NCI-H1436 treated with DMSO at 0.1 percent for 48 hours (cell line): ENCODE results near the gene PCDHGB2.
"Not testable (repeated sequence)": the region's sequence is repeated elsewhere in the genome, so short reads cannot be mapped to it uniquely, and the experiment has no call there.

ENCODE experiments used
- DNase-seq: peaks from one replicate; lab custom pipeline; 2025; lab: John Stamatoyannopoulos, UW

PCDHGB2 gene

DNA sequence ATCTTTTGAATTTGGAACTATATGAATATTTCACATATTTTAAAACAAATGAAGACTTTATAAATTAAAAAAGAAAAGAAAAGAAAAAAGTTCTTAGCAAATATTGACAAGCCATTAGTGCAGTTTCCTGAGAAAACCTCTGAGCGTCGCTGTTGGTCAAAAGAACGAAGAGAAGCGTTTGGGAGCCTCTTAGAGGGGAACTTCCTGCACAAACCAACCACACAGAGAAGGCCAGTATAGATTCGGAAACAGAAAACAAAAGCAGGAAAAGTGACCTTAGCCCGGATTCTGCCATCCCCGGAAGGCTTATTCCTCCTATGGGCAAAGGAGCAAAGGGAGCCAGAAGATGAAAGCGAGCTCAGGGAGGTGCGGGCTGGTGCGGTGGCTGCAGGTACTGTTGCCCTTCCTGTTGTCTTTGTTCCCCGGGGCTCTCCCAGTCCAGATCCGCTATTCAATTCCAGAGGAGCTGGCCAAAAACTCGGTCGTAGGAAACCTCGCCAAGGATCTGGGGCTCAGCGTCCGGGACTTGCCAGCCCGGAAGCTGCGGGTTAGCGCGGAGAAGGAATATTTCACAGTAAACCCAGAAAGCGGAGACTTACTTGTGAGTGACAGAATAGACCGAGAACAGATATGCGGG, at the start of gene PCDHGB2:
TSS of gene PCDHGB2 (plus strand) at position 205 of the 637 bp plus-strand sequence. CDS start at position 347, 142 bp downstream.
- DNase-seq: no peak

DNA sequence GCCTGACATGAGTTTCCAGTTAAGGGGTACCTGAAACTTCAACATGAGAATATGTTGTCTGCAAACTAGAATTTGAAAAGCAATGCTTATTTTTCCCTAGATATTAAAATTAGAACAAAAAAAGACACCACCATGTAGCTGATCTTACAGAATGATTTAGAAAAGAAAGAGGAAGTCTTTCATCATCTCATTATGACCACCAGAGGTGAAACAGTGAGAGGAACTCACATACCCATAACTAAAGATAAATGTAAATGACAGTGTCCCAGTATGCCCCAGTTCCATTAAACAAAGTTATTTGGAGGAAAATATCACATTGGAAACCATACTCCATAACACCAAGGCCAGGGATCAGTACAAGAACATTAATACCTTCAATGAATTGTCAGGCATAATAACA, 46.1 kb upstream of the PCDHGB2 start:
- DNase-seq: no peak

DNA sequence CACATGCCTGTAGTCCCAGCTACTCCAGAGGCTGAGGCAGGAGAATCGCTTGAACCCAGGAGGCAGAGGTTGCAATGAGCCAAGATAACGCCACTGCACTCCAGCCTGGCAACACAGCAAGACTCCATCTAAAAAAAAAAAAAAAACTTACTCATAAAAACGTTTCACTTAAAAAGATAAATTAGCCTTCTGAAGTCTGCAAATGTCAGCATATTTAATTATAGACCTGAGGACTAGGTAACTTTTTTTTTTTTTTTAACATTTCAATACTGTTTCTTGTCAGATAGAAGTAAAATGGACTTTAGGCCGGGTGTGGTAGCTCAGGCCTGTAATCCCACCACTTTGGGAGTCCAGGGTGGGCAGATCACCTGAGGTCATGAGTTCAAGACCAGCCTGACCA, 42.8 kb upstream of the PCDHGB2 start:
- DNase-seq: not testable (repeated sequence)

DNA sequence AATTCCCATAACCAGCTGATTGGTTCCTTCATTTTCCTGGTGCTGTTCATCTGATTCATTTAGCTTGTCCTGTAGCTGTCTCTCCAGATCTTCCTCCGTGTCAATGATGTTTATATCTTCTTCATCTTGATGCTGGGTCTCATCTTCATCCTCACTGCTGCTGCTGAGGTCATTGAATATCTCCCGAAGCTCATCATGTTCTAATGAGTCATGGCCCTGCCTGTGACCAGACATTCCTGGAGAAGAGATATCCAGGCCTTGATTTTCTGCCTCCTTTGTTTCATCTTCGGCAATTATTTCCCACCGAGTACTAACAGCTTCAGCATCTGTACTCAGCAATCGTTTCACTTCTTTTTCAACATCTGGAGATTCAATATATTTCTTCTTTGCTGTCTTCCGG, 40.6 kb upstream of the PCDHGB2 start:
- DNase-seq: no peak

DNA sequence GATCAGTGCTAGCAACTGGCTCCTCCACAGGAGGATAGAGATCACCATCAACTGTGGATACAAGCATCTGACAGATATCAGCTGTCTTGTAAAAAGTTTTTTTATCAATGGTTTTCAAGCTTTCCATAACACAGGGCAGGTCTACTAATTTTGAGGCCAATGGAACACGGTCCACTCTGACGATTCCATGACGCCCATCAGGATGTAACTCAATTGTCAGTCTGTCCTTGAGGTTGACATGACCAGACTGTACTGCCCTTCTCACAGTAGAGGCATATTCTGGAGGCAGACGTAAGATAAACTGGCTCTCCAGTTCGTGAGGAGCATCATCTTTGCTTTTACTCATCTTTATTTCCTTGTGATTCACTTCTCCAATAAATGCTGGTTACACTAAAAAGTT, 40.1 kb upstream of the PCDHGB2 start:
- no peak for DNase-seq

DNA sequence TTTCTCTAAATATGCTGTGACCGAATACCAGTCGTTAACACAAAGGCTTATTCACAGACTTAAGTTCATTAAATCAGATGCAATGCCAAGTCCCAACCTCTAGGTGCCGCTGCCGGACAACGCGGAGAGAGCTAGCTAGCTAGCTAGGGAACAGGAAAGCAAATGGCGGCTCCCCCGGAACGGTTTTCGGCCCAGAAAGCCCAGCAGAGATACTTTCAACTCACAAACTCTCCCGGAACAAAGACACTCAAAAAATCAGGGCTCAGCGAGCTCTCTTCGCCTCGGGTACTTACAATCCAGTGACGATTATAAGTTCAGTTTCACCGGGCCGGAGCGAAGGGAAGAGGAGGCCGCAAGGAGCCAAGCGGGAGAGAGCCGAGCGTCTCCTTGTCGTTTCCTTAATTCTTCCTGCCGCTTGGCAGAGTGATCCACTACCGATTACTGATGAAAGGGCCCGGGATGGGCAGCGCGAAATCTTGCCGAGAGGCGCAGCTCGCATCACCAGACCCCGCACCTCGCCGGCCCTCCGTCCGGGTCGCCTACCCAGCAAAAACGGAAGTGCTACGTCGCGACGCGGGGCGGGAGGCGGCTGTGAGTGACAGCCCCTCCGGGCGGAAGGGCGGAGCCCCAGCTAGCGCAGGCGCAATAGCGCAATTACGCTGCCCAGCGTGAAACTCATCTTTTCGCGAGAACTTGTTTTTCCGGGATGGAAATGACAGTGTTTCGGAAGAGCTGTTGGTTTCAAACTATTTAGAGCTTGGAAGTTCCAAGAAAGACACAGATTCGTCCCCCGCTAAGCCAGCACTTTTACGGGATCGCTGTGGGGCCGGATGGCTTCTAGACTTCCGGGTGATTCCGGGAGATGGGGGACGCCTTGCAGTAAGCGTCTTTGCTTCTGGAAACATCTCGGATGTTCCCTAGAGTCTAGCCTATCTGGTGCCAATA, 39.3 kb upstream of the PCDHGB2 start, which contains the start of gene TAF7:
TSS of gene TAF7 (minus strand) at position 560 of the 945 bp plus-strand sequence. CDS start 740 bp downstream, outside the sequence.
- DNase-seq: peak; percentile 57

DNA sequence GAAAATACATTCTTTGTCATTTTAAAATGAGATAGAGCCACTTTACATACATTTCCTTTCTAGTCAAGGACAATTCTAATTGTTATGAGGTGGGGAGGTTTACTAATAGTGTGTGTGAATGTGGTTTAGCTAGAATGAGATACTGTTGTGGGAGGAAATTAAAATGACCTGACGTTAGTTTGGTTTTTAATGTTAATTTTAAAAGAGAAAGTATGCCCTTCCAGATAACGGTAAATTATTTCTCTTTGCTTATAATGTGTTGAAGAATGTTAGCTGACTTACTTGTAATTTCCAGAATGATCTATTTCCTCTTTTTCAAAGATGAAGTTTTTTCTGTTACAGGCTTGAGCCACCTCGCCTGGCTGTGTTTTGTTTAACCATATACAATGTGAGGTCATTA, 37.5 kb upstream of the PCDHGB2 start:
- no peak for DNase-seq

DNA sequence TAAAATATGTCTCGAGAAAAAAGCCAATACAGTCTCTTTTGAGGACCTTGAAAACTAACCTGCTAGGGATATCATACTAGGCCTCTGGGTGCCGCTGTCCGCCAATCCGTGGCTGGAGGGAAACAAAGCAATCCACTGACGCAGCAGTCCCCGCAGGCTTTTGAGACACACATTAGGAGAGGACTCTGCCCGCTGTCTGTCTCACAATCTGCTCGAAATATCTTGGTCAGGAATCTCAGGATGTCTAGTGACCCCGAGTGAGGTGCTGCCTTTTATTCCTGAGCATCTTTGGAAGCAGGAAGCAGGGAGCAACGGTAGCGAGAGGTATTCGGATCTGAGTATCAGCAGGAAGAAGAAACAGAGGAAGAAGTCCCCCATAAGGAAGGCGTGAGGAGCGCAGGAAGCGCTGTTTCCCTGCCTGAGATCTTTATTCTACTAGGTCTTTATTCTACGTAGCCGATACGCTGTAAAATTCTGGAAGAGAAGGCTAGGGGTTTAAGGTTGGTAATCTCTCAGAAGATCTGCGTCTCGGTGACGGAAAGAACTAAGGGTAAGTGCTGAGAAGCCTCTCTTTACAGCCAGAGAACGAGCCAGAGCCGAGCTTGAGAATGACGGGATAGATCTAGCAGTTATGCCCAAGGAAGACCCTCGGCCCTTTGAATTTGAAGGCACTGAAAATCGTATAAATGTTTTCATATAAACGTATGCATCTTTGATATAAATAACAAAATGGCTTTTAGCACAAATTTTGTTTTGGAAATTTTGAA, 33.5 kb upstream of the PCDHGB2 start:
- no peak for DNase-seq

DNA sequence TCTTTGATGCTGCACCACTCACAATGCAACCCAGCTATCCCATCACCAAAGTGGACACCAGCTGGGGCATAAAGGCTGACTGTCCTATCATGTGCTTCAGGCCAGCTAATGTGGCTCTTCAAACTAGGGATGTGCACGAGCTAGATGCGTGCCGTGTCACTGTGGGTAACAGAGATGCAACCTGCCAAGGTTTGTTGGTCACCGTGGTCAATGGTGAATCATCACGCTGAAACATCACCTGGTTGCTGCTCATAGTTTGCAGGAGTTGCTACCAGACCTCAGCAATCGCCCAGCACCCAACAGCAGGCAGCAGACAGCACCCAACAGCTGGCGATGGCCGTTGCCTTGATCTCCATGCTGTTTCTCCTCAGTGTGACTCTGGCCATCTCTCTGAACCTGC, 31.6 kb upstream of the PCDHGB2 start:
- no peak for DNase-seq

DNA sequence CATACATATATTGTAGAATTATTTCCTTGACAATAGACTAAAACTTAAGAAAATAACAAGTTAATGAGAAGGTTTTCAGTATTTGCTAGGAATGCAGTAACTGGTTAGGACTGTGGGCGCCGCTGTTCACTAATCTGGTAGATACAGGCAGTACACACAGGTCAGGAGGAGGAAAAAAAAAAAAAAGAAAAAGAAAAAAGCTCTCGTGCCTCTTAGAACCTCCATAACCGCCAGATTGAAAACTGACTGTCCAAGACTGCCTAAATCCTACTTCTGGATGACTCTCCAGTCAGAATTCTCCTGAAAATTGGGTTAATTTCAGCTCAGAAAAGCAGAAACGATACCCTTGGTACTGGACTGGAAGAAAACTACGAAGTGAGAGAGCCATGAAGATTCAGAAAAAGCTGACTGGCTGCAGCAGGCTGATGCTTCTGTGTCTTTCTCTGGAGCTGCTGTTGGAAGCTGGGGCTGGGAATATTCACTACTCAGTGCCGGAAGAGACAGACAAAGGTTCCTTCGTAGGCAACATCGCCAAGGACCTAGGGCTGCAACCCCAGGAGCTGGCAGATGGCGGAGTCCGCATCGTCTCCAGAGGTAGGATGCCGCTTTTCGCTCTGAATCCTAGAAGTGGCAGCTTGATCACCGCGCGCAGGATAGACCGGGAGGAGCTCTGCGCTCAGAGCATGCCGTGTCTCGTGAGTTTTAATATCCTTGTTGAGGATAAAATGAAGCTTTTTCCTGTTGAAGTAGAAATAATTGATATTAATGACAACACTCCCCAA, 29.3 kb upstream of the PCDHGB2 start, which contains the start of gene PCDHGA1:
TSS of gene PCDHGA1 (plus strand) at position 216 of the 782 bp plus-strand sequence.
- no peak for DNase-seq

DNA sequence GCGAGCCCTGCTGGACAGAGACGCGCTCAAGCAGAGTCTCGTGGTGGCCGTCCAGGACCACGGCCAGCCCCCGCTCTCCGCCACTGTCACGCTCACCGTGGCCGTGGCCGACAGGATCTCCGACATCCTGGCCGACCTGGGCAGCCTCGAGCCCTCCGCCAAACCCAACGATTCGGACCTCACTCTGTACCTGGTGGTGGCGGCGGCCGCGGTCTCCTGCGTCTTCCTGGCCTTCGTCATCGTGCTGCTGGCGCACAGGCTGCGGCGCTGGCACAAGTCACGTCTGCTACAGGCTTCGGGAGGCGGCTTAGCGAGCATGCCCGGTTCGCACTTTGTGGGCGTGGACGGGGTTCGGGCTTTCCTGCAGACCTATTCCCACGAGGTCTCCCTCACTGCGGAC, 27.2 kb upstream of the PCDHGB2 start:
- DNase-seq: not testable (repeated sequence)

DNA sequence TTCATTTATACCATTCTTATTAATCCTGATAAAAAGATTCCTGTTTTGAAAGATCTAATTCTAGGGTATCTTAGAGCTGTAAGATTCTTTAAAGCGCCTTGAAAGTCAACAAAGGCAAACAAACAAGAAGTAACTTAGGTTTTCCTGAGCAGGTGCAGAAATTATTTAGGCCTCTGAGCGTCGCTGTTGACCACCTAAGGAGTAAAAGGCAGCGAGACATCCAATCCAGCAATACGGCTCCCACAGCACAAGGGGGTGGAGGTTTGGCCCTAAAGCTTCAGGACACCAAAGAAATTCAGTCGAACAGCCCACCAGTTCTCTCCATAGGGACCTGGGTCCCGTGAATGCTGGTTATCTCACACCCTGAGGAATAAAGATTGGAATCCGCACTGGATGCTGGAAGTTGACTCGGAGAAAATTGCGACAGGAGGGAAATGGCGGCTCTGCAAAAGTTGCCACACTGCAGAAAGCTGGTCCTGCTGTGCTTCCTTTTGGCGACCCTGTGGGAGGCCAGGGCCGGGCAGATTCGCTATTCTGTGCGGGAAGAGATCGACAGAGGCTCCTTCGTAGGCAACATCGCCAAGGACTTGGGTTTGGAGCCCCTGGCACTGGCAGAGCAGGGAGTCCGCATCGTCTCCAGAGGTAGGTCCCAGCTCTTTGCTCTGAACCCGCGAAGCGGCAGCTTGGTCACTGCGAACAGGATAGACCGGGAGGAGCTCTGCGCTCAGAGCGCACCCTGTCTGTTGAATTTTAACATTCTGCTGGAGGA, 21.1 kb upstream of the PCDHGB2 start, which contains the start of gene PCDHGA2:
TSS of gene PCDHGA2 (plus strand) at position 223 of the 769 bp plus-strand sequence.
- DNase-seq: no peak

DNA sequence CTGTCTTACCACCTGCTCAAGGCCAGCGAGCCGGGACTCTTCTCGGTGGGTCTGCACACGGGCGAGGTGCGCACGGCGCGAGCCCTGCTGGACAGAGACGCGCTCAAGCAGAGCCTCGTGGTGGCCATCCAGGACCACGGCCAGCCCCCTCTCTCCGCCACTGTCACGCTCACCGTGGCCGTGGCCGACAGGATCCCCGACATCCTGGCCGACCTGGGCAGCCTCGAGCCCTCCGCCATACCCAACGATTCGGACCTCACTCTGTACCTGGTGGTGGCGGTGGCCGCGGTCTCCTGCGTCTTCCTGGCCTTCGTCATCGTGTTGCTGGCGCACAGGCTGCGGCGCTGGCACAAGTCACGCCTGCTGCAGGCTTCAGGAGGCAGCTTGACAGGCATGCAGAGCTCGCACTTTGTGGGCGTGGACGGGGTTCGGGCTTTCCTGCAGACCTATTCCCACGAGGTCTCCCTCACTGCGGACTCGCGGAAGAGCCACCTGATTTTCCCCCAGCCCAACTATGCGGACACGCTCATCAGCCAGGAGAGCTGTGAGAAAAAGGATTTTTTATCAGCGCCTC, 18.9 kb upstream of the PCDHGB2 start:
- DNase-seq: not testable (repeated sequence)

DNA sequence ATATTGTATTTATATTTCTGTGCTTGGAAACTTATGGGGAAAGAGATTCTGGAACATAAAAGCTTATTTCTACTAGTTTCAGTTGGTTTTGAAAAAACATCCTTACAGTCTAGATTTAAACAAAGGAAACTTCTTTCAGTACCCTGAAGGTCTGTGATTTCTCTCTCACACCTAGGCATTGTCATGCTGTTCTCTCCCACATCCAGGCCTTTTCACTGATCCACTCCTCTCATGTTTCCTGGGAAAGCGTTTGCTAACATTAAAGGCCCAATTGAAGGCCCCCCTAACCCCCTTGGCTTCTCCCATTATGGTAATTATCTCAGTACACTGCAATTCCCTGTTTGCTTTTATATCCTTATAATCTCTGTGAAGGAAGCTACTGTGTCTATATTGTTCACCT, 17.0 kb upstream of the PCDHGB2 start:
- no peak for DNase-seq

DNA sequence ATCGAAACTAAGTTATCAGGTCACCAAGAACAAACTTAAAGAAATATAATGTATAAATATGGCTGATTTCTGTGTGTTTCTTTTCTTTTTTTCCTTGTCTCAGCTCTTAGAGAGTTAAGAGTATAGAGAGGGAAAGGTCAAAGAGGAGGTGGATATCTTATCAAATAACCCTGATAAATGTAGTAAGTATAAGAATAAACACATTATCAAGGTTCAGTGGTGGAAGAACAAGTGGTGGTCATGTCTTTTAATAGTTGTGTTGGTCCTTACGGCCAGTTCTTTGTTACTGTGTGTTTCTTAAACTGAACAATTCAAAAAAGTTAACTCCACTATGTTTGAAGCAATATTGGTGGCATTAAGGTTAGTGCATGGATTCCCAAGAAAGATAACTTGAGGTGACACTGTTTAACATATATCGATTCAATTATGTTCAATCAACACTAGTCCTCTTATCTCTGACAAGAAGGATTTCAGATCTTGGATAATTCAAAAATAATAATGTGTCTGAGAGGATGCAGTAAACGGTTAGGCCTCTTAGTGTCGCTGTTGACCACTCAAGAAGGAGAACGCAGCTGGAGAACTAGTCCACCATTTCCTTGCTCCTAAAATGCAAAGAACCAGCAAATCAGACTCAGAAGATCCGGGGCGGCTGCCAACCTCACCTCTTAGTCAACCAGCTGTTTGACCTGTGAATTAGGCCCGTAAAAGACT, 16.4 kb upstream of the PCDHGB2 start, which contains the start of gene PCDHGA3:
TSS of gene PCDHGA3 (plus strand) at position 588 of the 711 bp plus-strand sequence. CDS start 205 bp downstream, outside the sequence.
- no peak for DNase-seq

DNA sequence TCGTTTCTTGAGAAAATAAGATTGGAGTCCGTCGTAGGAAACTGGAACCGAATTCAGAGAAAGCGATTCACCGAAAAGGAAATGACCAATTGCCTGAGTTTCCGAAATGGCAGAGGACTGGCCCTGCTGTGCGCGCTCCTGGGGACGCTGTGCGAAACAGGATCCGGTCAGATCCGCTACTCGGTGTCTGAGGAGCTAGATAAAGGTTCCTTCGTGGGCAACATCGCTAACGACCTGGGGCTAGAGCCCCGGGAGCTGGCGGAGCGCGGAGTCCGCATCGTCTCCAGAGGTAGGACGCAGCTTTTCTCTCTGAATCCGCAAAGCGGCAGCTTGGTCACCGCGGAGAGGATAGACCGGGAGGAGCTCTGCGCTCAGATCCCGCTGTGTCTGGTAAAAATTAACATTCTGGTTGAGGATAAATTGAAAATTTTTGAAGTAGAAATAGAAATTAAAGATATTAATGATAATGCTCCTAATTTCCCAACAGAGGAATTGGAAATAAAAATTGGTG, 15.8 kb upstream of the PCDHGB2 start:
- no peak for DNase-seq

DNA sequence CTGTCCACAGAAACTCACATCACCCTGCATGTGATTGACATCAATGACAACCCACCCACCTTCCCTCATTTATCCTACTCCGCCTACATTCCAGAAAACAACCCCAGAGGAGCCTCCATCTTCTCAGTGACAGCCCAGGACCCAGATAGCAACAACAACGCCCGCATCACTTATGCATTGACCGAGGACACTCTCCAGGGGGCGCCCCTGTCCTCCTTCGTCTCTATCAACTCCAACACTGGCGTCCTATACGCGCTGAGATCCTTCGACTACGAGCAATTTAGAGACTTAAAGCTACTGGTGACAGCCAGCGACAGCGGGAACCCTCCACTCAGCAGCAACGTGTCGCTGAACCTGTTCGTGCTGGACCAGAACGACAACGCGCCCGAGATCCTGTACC, 14.5 kb upstream of the PCDHGB2 start:
- DNase-seq: no peak

DNA sequence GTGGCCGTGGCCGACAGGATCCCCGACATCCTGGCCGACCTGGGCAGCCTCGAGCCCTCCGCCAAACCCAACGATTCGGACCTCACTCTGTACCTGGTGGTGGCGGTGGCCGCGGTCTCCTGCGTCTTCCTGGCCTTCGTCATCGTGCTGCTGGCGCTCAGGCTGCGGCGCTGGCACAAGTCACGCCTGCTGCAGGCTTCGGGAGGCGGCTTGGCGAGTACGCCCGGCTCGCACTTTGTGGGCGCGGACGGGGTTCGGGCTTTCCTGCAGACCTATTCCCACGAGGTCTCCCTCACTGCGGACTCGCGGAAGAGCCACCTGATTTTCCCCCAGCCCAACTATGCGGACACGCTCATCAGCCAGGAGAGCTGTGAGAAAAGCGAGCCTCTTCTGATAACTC, 13.8 kb upstream of the PCDHGB2 start:
- not testable (repeated sequence) for DNase-seq
